Astrocyte (in vitro differentiated cells and primary cell): ENCODE data around the gene LIMS1.
"Not testable (repeated sequence)": the region's sequence is repeated elsewhere in the genome, so short reads cannot be mapped to it uniquely, and the experiment has no call there.

Experiments used
- EZH2 ChIP-seq: IDR thresholded peaks from 2 replicates; pipeline ENCODE4 v1.6.1; 2012; ENCODE audit warnings: mild to moderate bottlenecking, low read length, inconsistent platforms; ENCODE audit not compliant: insufficient read depth
- TF ChIP-seq, protein P1 (sequence below): IDR thresholded peaks from 2 replicates; pipeline ENCODE4 v1.5.1; 2011; ENCODE audit warnings: low read depth, mild to moderate bottlenecking, inconsistent platforms, low read length, moderate library complexity; ENCODE audit not compliant: insufficient read depth

DNA sequence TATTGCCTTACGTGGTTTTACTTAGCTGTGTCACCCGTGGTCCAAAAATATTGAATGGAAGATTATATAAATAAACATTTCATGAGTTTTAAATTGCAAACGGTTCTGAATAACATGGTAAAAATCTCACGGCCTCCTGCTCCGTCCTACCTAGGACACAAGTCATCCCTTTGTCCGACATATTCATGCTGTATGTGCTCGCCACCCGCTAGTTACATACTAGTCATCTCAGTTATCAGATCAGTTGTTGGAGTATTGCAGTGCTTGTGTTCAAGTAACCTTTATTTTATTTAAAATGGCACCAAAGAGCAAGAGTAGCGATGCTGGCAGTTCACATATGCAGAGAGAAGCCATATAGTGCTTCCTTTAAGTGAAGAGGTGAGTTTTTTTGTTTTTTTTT, 191.8 kb downstream of the LIMS1 start:
- TF ChIP-seq, protein P1, sequence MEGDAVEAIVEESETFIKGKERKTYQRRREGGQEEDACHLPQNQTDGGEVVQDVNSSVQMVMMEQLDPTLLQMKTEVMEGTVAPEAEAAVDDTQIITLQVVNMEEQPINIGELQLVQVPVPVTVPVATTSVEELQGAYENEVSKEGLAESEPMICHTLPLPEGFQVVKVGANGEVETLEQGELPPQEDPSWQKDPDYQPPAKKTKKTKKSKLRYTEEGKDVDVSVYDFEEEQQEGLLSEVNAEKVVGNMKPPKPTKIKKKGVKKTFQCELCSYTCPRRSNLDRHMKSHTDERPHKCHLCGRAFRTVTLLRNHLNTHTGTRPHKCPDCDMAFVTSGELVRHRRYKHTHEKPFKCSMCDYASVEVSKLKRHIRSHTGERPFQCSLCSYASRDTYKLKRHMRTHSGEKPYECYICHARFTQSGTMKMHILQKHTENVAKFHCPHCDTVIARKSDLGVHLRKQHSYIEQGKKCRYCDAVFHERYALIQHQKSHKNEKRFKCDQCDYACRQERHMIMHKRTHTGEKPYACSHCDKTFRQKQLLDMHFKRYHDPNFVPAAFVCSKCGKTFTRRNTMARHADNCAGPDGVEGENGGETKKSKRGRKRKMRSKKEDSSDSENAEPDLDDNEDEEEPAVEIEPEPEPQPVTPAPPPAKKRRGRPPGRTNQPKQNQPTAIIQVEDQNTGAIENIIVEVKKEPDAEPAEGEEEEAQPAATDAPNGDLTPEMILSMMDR = not testable (repeated sequence)
- not testable (repeated sequence) for TF ChIP-seq EZH2
